ENCODE results near the gene BFSP1.

The BFSP1 gene

DNA sequence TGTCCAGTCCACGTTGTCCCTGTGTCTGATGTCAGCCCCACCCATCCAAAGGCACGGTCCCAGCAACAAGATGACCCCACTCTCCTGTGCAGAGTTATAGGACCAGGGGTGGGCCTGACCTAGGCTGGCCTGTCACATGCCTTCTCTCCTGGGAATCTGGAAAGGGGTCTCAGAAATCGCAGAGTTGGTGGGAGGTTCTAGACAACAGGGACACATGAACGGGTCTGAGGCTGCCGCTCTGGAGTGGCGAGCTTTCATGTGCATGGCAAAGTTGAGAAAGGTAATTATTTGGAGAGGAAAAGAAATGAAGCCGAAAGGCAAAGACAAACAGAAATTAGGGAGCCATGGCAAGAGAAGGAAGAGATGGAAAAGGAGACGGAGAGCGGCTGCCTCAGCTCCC lies 29.5 kb downstream of the BFSP1 start:
- Histone ChIP-seq H3K27ac (ENCODE audit: low read length) (no peak overlapping the region), H3K4me1 (ENCODE audit: insufficient read depth, low read length) (no peaks in the 10 kb centered on the region), H3K36me3 (ENCODE audit: insufficient read depth, low read depth, low read length) (no peaks in the 10 kb centered on the region), H3K9me3 (ENCODE audit: insufficient read depth, low read depth, low read length) (no peaks in the 10 kb centered on the region), H3K4me3 (ENCODE audit: low read length) (no peak overlapping the region), H3K9ac (ENCODE audit: low read depth, low read length) (no peak overlapping the region), H3K27me3 (ENCODE audit: insufficient read depth, low read length) (peaks cover 7% of the 10 kb centered on the region)

- Histone ChIP-seq H3K27ac (ENCODE audit: low read length) (no peak overlapping the region), H3K36me3 (ENCODE audit: insufficient read depth, low read depth, low read length) (no peaks in the 10 kb centered on the region), H3K9ac (ENCODE audit: low read depth, low read length) (no peak overlapping the region), H3K4me3 (ENCODE audit: low read length) (no peak overlapping the region), H3K4me1 (ENCODE audit: insufficient read depth, low read length) (no peaks in the 10 kb centered on the region), H3K9me3 (ENCODE audit: insufficient read depth, low read depth, low read length) (no peaks in the 10 kb centered on the region), H3K27me3 (ENCODE audit: insufficient read depth, low read length) (peaks cover 4% of the 10 kb centered on the region; the same call in 1 of the 2 replicates)
Observed at GRCh38 chr20:17500826-17501225, 30.4 kb downstream of the BFSP1 start.

DNA sequence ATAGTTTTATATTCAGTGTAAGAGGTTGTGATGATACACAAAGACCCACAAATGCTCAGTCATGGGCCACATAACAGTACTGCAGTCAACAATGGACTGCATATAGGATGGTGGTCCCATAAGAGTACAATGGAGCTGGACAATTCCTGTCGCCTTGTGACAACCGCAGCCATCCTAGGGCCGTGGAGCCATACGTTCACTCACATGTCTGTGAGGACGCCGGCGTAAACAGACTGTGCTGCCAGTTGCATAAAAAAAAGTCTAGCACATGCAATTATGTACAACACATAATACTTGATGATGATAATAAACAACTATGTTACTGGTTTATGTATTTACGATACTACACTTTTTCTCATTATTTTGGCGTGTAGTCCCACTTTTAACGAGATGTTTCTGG lies 30.9 kb downstream of the BFSP1 start:
- Histone ChIP-seq H3K27ac (ENCODE audit: low read length) (no peak overlapping the region), H3K4me3 (ENCODE audit: low read length) (no peak overlapping the region), H3K4me1 (ENCODE audit: insufficient read depth, low read length) (no peaks in the 10 kb centered on the region), H3K9ac (ENCODE audit: low read depth, low read length) (no peak overlapping the region), H3K9me3 (ENCODE audit: insufficient read depth, low read depth, low read length) (no peaks in the 10 kb centered on the region), H3K27me3 (ENCODE audit: insufficient read depth, low read length) (no peaks in the 10 kb centered on the region), H3K36me3 (ENCODE audit: insufficient read depth, low read depth, low read length) (no peaks in the 10 kb centered on the region)

DNA sequence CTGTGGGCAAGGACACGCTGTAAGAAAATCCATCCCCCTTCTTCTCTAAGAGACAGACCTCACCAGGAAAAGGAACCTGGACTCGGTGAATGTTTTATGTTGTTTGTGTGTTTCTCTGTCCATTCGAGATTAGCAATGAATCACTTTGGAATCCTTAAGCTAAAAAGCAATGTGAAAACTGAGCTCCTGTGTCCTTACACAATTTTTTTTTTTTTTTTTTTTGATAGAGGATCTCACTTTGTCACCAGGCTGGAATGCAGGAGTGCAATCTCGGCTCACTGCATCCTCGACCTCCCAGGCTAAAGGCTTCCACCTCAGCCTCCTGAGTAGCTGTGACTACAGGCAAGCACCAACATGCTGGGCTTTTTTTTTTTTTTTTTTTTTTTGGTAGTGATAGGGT lies 32.1 kb downstream of the BFSP1 start:
- Histone ChIP-seq H3K4me1 (ENCODE audit: insufficient read depth, low read length) (no peaks in the 10 kb centered on the region), H3K9me3 (ENCODE audit: insufficient read depth, low read depth, low read length) (no peaks in the 10 kb centered on the region), H3K36me3 (ENCODE audit: insufficient read depth, low read depth, low read length) (no peaks in the 10 kb centered on the region), H3K4me3 (ENCODE audit: low read length) (no peak overlapping the region), H3K27ac (ENCODE audit: low read length) (no peak overlapping the region), H3K27me3 (ENCODE audit: insufficient read depth, low read length) (no peaks in the 10 kb centered on the region), H3K9ac (ENCODE audit: low read depth, low read length) (no peak overlapping the region)

DNA sequence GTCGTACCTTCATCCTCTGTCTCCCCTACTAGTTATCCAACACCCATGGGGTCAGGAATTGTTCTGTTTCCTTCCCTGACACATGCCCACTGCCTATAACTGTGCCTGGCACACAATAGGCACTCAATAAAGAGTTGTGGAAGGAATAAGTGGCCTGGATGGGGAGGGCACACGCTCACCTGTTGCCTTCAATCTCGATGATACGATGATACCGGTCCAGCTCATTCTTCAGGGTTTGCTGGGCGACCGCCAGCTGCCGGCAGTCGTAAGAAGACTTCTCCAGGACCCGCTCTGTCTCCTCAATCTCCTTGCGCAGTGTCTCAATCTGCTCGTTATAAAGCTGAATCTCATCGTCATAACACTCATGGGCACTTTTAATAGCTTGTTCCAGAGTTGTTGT lies 32.5 kb downstream of the BFSP1 start:
- no peaks in the 10 kb centered on the region for H3K9me3 ChIP-seq (ENCODE audit: insufficient read depth, low read depth, low read length)
- H3K4me1 ChIP-seq (ENCODE audit: insufficient read depth, low read length), result no peaks in the 10 kb centered on the region
- no peak overlapping the region for H3K9ac ChIP-seq (ENCODE audit: low read depth, low read length)
- H3K4me3 ChIP-seq (ENCODE audit: low read length), result no peak overlapping the region
- H3K27me3 ChIP-seq (ENCODE audit: insufficient read depth, low read length), result no peaks in the 10 kb centered on the region
- H3K36me3 ChIP-seq (ENCODE audit: insufficient read depth, low read depth, low read length), result no peaks in the 10 kb centered on the region
- H3K27ac ChIP-seq (ENCODE audit: low read length), result no peak overlapping the region

- Histone ChIP-seq H3K27ac (ENCODE audit: low read length) (no peak overlapping the region), H3K9ac (ENCODE audit: low read depth, low read length) (no peak overlapping the region), H3K9me3 (ENCODE audit: insufficient read depth, low read depth, low read length) (no peaks in the 10 kb centered on the region), H3K4me3 (ENCODE audit: low read length) (no peak overlapping the region), H3K4me1 (ENCODE audit: insufficient read depth, low read length) (no peaks in the 10 kb centered on the region), H3K36me3 (ENCODE audit: insufficient read depth, low read depth, low read length) (no peaks in the 10 kb centered on the region), H3K27me3 (ENCODE audit: insufficient read depth, low read length) (no peaks in the 10 kb centered on the region)
Observed at GRCh38 chr20:17497821-17498580, 33.2 kb downstream of the BFSP1 start.

DNA sequence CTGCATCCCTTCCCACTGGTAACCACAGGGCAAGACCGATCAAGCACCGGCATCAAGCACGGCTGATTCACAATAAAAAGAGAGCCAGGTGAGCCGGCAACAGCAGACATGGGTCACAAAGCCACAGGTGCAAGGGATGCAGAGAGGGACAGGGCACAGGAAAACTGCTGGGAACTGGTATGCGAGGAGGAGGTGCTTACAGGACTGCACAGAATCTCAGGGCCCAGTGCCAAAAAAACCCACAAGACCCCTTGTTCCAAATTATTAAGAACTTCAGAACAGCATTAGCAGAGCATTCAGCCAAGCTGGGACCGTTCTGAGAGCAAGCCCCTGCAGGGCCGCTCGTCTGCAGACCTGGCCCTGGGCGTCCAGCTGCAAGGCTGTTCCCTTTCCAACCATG lies 35.4 kb downstream of the BFSP1 start:
- Histone ChIP-seq H3K4me1 (ENCODE audit: insufficient read depth, low read length) (no peaks in the 10 kb centered on the region), H3K9me3 (ENCODE audit: insufficient read depth, low read depth, low read length) (no peaks in the 10 kb centered on the region), H3K36me3 (ENCODE audit: insufficient read depth, low read depth, low read length) (no peaks in the 10 kb centered on the region), H3K27me3 (ENCODE audit: insufficient read depth, low read length) (no peaks in the 10 kb centered on the region), H3K27ac (ENCODE audit: low read length) (no peak overlapping the region), H3K4me3 (ENCODE audit: low read length) (no peak overlapping the region), H3K9ac (ENCODE audit: low read depth, low read length) (no peak overlapping the region)

- Histone ChIP-seq H3K4me1 (ENCODE audit: insufficient read depth, low read length) (no peaks in the 10 kb centered on the region), H3K4me3 (ENCODE audit: low read length) (no peak overlapping the region), H3K27me3 (ENCODE audit: insufficient read depth, low read length) (no peaks in the 10 kb centered on the region), H3K27ac (ENCODE audit: low read length) (no peak overlapping the region), H3K9me3 (ENCODE audit: insufficient read depth, low read depth, low read length) (no peaks in the 10 kb centered on the region), H3K9ac (ENCODE audit: low read depth, low read length) (no peak overlapping the region), H3K36me3 (ENCODE audit: insufficient read depth, low read depth, low read length) (no peaks in the 10 kb centered on the region)
Observed at GRCh38 chr20:17494201-17494600, 37.0 kb downstream of the BFSP1 start.

- H3K27ac ChIP-seq (ENCODE audit: low read length), result no peak overlapping the region
- H3K9me3 ChIP-seq (ENCODE audit: insufficient read depth, low read depth, low read length), result no peaks in the 10 kb centered on the region
- no peak overlapping the region for H3K4me3 ChIP-seq (ENCODE audit: low read length)
- no peaks in the 10 kb centered on the region for H3K36me3 ChIP-seq (ENCODE audit: insufficient read depth, low read depth, low read length)
- no peaks in the 10 kb centered on the region for H3K4me1 ChIP-seq (ENCODE audit: insufficient read depth, low read length)
- H3K9ac ChIP-seq (ENCODE audit: low read depth, low read length), result no peak overlapping the region
- H3K27me3 ChIP-seq (ENCODE audit: insufficient read depth, low read length), result no peaks in the 10 kb centered on the region
Observed at GRCh38 chr20:17493173-17493572, 38.0 kb downstream of the BFSP1 start.

DNA sequence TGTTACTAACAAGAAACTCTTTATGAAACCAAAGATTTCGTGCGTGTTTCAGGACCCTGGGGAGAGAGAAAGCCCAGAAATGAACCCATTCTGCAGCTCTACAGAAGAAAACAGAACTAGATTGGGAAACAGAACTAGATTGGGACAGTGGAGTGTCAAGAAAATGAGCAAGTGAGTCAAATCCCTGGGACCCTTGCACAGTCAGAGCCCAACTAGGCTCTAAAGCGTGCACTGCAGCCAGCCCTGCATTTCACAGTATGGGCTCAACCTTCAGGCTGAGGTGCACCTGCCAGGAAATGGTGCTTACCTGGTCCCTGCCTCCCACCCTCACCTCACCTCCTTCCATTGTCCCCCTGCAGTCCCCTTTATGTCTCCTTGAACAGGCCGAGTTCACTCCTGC lies 39.7 kb downstream of the BFSP1 start:
- no peak overlapping the region for H3K4me3 ChIP-seq (ENCODE audit: low read length)
- no peak overlapping the region for H3K9ac ChIP-seq (ENCODE audit: low read depth, low read length)
- H3K4me1 ChIP-seq (ENCODE audit: insufficient read depth, low read length), result no peaks in the 10 kb centered on the region
- H3K27ac ChIP-seq (ENCODE audit: low read length), result no peak overlapping the region
- H3K27me3 ChIP-seq (ENCODE audit: insufficient read depth, low read length), result no peaks in the 10 kb centered on the region
- no peaks in the 10 kb centered on the region for H3K9me3 ChIP-seq (ENCODE audit: insufficient read depth, low read depth, low read length)
- no peaks in the 10 kb centered on the region for H3K36me3 ChIP-seq (ENCODE audit: insufficient read depth, low read depth, low read length)

- Histone ChIP-seq H3K4me3 (ENCODE audit: low read length) (no peak overlapping the region), H3K9ac (ENCODE audit: low read depth, low read length) (no peak overlapping the region), H3K36me3 (ENCODE audit: insufficient read depth, low read depth, low read length) (no peaks in the 10 kb centered on the region), H3K27ac (ENCODE audit: low read length) (no peak overlapping the region), H3K9me3 (ENCODE audit: insufficient read depth, low read depth, low read length) (no peaks in the 10 kb centered on the region), H3K4me1 (ENCODE audit: insufficient read depth, low read length) (no peaks in the 10 kb centered on the region), H3K27me3 (ENCODE audit: insufficient read depth, low read length) (no peaks in the 10 kb centered on the region)
Observed at GRCh38 chr20:17491041-17491440, 40.1 kb downstream of the BFSP1 start.

GRCh38 chr20:17490501-17490900 lies 40.7 kb downstream of the BFSP1 start:
- no peaks in the 10 kb centered on the region for H3K9me3 ChIP-seq (ENCODE audit: insufficient read depth, low read depth, low read length)
- H3K9ac ChIP-seq (ENCODE audit: low read depth, low read length), result no peak overlapping the region
- H3K4me1 ChIP-seq (ENCODE audit: insufficient read depth, low read length), result no peaks in the 10 kb centered on the region
- H3K27me3 ChIP-seq (ENCODE audit: insufficient read depth, low read length), result no peaks in the 10 kb centered on the region
- H3K27ac ChIP-seq (ENCODE audit: low read length), result no peak overlapping the region
- H3K36me3 ChIP-seq (ENCODE audit: insufficient read depth, low read depth, low read length), result no peaks in the 10 kb centered on the region
- no peak overlapping the region for H3K4me3 ChIP-seq (ENCODE audit: low read length)

Data from iPS-20b (cell line).